Endodermal cell (in vitro differentiated cells): ENCODE data around the gene ANKRD10. TPM values are rescaled to one million over a fixed set of nuclear protein-coding genes. Genes with fewer than 3 reads are reported as not detected.
"Not testable (repeated sequence)": the region's sequence is repeated elsewhere in the genome, so short reads cannot be mapped to it uniquely, and the experiment has no call there.

Experiments used
- DNase-seq: peaks from one replicate; pipeline ENCODE4 v3.0.0-alpha.2; 2017
- H3K27ac ChIP-seq: 2 replicates; pipeline ENCODE4 v1.5.1; 2013; ENCODE audit warnings: mild to moderate bottlenecking, low read depth, low read length, moderate library complexity
- H3K27me3 ChIP-seq: 2 replicates; pipeline ENCODE4 v1.6.1; 2013; ENCODE audit warnings: mild to moderate bottlenecking, low read length, moderate library complexity; ENCODE audit not compliant: insufficient read depth, control insufficient read depth, poor library complexity, severe bottlenecking
- H3K36me3 ChIP-seq: 2 replicates; pipeline ENCODE4 v1.7.0; 2013; ENCODE audit warnings: mild to moderate bottlenecking, low read length, moderate library complexity; ENCODE audit not compliant: control insufficient read depth, insufficient read depth
- H3K4me1 ChIP-seq: one replicate; pipeline ENCODE4 v1.7.0; 2013; ENCODE audit warnings: low read length; ENCODE audit not compliant: control insufficient read depth, insufficient read depth
- H3K4me3 ChIP-seq: 2 replicates; pipeline ENCODE4 v1.5.1; 2013; ENCODE audit warnings: mild to moderate bottlenecking, low read length, moderate library complexity
- H3K9ac ChIP-seq: 2 replicates; pipeline ENCODE4 v1.6.1; 2013; ENCODE audit warnings: mild to moderate bottlenecking, low read length, moderate library complexity; ENCODE audit not compliant: poor library complexity, severe bottlenecking; ENCODE audit errors: extremely low read depth
- H3K9me3 ChIP-seq: 2 replicates; pipeline ENCODE4 v1.6.1; 2013; ENCODE audit warnings: mild to moderate bottlenecking, low read length, moderate library complexity; ENCODE audit not compliant: control insufficient read depth
- H3K27ac Mint-ChIP-seq: 2 replicates; pipeline ENCODE4 v1.8.0; 2020; ENCODE audit warnings: mixed read lengths
- H3K27me3 Mint-ChIP-seq: 2 replicates; pipeline ENCODE4 v1.8.0; 2021; ENCODE audit warnings: mild to moderate bottlenecking, mixed read lengths; ENCODE audit not compliant: insufficient read depth
- H3K36me3 Mint-ChIP-seq: 2 replicates; pipeline ENCODE4 v1.8.0; 2020; ENCODE audit warnings: low read depth, mixed read lengths
- H3K4me1 Mint-ChIP-seq: 2 replicates; pipeline ENCODE4 v1.8.0; 2020; ENCODE audit warnings: mixed read lengths
- H3K4me3 Mint-ChIP-seq: 2 replicates; pipeline ENCODE4 v1.8.0; 2020; ENCODE audit warnings: mild to moderate bottlenecking, moderate library complexity, mixed read lengths
- H3K9me3 Mint-ChIP-seq: 2 replicates; pipeline ENCODE4 v1.8.0; 2020; ENCODE audit warnings: mild to moderate bottlenecking, mixed read lengths
- CTCF ChIP-seq: fragments of 200-600 bp; sonication (generic); conservative IDR thresholded peaks from 2 replicates; pipeline ENCODE4 v1.5.0; 2021; ENCODE audit warnings: antibody characterized with exemption, mild to moderate bottlenecking
- WGBS, 2 experiments: methylation state at CpG; one replicate each; pipeline versions ENCODE4 v1.1.5 to v1.1.7; 2013; ENCODE audit warnings: missing lambda C conversion rate in 2 of 2, mixed read lengths in 1 of 2; ENCODE audit not compliant: insufficient coverage in 1 of 2, insufficient read length in 1 of 2; 5-methylcytosine and 5-hydroxymethylcytosine counted together
- total RNA-seq, 2 donors: library from RNA; stranded (reverse); fragmentation: NEBNext Ultra II Directional in 1 of 2; extraction: Animal tissue kit (Norgen Biotek cat#: 25700) in 1 of 2; gene quantifications; 2 replicates in 1 of 2; 3 replicates in 1 of 2; pipeline ENCODE4 v1.2.1, GENCODE V29; 2021

Gene ANKRD10
- total RNA-seq, 2 donors from 2014 or later, result 148 to 182 TPM

- no peaks in the 10 kb centered on the region for H3K27me3 Mint-ChIP-seq
- Histone ChIP-seq H3K9me3 (peaks cover 4% of the 10 kb centered on the region), H3K4me3 (no peak overlapping the region), H3K36me3 (no peaks in the 10 kb centered on the region), H3K4me1 (no peaks in the 10 kb centered on the region), H3K27ac (no peak overlapping the region), H3K9ac (no peak overlapping the region), H3K27me3 (no peaks in the 10 kb centered on the region)
- TF ChIP-seq CTCF, result no peak
- H3K27ac Mint-ChIP-seq, result no peak overlapping the region
- H3K9me3 Mint-ChIP-seq, result peaks cover 11% of the 10 kb centered on the region
- no peak for DNase-seq
- H3K4me1 Mint-ChIP-seq, result peaks cover 2% of the 10 kb centered on the region
- H3K4me3 Mint-ChIP-seq, result no peak overlapping the region
- no peaks in the 10 kb centered on the region for H3K36me3 Mint-ChIP-seq
- 94 to 96% methylated on average over 2 to 14 of the region's 14 CpGs for WGBS, 2 experiments
Measured at GRCh38 chr13:110953833-110954532, 39.1 kb upstream of the ANKRD10 start.

- H3K27ac Mint-ChIP-seq, result no peak overlapping the region
- no peak for TF ChIP-seq CTCF
- no peaks in the 10 kb centered on the region for H3K27me3 ChIP-seq
- H3K4me1 ChIP-seq, result no peaks in the 10 kb centered on the region
- H3K4me3 ChIP-seq, result no peak overlapping the region
- H3K4me3 Mint-ChIP-seq, result no peak overlapping the region
- peaks cover 11% of the 10 kb centered on the region for H3K9me3 Mint-ChIP-seq
- H3K4me1 Mint-ChIP-seq, result peaks cover 2% of the 10 kb centered on the region
- H3K9me3 ChIP-seq, result no peaks in the 10 kb centered on the region
- H3K36me3 ChIP-seq, result no peaks in the 10 kb centered on the region
- no peaks in the 10 kb centered on the region for H3K27me3 Mint-ChIP-seq
- H3K36me3 Mint-ChIP-seq, result no peaks in the 10 kb centered on the region
- no peak overlapping the region for H3K9ac ChIP-seq
- no peak overlapping the region for H3K27ac ChIP-seq
- 93 to 100% methylated on average over 8 to 12 of the region's 12 CpGs for WGBS, 2 experiments
- no peak for DNase-seq
Measured at GRCh38 chr13:110953416-110953815, 38.5 kb upstream of the ANKRD10 start.

GRCh38 chr13:110952135-110952534, 37.3 kb upstream of the ANKRD10 start:
- H3K4me1 ChIP-seq, H3K9ac ChIP-seq, H3K4me1 Mint-ChIP-seq, H3K27me3 ChIP-seq, H3K27ac Mint-ChIP-seq, H3K9me3 ChIP-seq, DNase-seq, H3K4me3 ChIP-seq, H3K9me3 Mint-ChIP-seq, H3K4me3 Mint-ChIP-seq, H3K36me3 ChIP-seq, H3K36me3 Mint-ChIP-seq, H3K27me3 Mint-ChIP-seq, H3K27ac ChIP-seq: not testable (repeated sequence)
- 90% methylated on average over 5 of the region's 6 CpGs; no CpG with 5 or more reads in 1 of the 2 experiments for WGBS, 2 experiments
